Measurements from ENCODE around the gene RASGRP2.

The RASGRP2 gene

GRCh38 chr11:64743591-64744543, at the start of gene RASGRP2:
RASGRP2 (minus strand) TSS chr11:64744142; CDS start chr11:64742866, 1,276 bp downstream.
- peak; percentile 40 for DNase-seq (ENCODE audit: low read depth)

GRCh38 chr11:64792482-64792881, 48.5 kb upstream of the RASGRP2 start:
- no peak for DNase-seq (ENCODE audit: low read depth)

- DNase-seq (ENCODE audit: low read depth): no peak
Observed at GRCh38 chr11:64791781-64792291, 47.9 kb upstream of the RASGRP2 start.

- DNase-seq (ENCODE audit: low read depth): no peak
Observed at GRCh38 chr11:64790205-64791095, 46.5 kb upstream of the RASGRP2 start.

- DNase-seq (ENCODE audit: low read depth): no peak
Observed at GRCh38 chr11:64789331-64790204, 45.6 kb upstream of the RASGRP2 start.

GRCh38 chr11:64788321-64789215, 44.6 kb upstream of the RASGRP2 start:
- DNase-seq (ENCODE audit: low read depth): no peak

- DNase-seq (ENCODE audit: low read depth): peak; percentile 49
Observed at GRCh38 chr11:64787526-64788320, 43.8 kb upstream of the RASGRP2 start.

GRCh38 chr11:64786308-64786707, 42.4 kb upstream of the RASGRP2 start:
- no peak for DNase-seq (ENCODE audit: low read depth)

GRCh38 chr11:64784813-64785581, 41.1 kb upstream of the RASGRP2 start:
- no peak for DNase-seq (ENCODE audit: low read depth)

- DNase-seq (ENCODE audit: low read depth): peak; percentile 100
Observed at GRCh38 chr11:64778473-64779298, 34.7 kb upstream of the RASGRP2 start, which contains the start of gene SF1. SF1 (minus strand) TSS chr11:64778542; CDS start chr11:64778392, 150 bp downstream.

GRCh38 chr11:64778223-64778472, 34.2 kb upstream of the RASGRP2 start:
- DNase-seq (ENCODE audit: low read depth): no peak

- peak; percentile 82 for DNase-seq (ENCODE audit: low read depth)
Observed at GRCh38 chr11:64777449-64778222, 33.7 kb upstream of the RASGRP2 start.

GRCh38 chr11:64776875-64777274, 32.9 kb upstream of the RASGRP2 start:
- no peak for DNase-seq (ENCODE audit: low read depth)

- DNase-seq (ENCODE audit: low read depth): no peak
Observed at GRCh38 chr11:64776425-64776824, 32.5 kb upstream of the RASGRP2 start.

GRCh38 chr11:64774144-64774543, 30.2 kb upstream of the RASGRP2 start:
- DNase-seq (ENCODE audit: low read depth): no peak

- no peak for DNase-seq (ENCODE audit: low read depth)
Observed at GRCh38 chr11:64772303-64773018, 28.5 kb upstream of the RASGRP2 start.

GRCh38 chr11:64771861-64772260, 27.9 kb upstream of the RASGRP2 start:
- DNase-seq (ENCODE audit: low read depth): no peak

All from EH (cell line).